CD14-positive monocyte (primary cell): Measurements from ENCODE around the gene COPS9. TPM values are rescaled to one million over a fixed set of nuclear protein-coding genes. Genes with fewer than 3 reads are reported as not detected.

ENCODE experiments used
- DNase-seq, 3 donors: peaks; one replicate each; pipeline ENCODE4 v3.0.0-alpha.2; 2011 to 2022
- H2AFZ ChIP-seq: 2 replicates; pipeline ENCODE4 v1.6.0; 2012; ENCODE audit warnings: mild to moderate bottlenecking, low read depth, low read length, inconsistent platforms; ENCODE audit not compliant: insufficient read depth, poor library complexity, severe bottlenecking
- H3K27ac ChIP-seq, 2 donors: 1 replicate in 1 of 2; 2 replicates in 1 of 2; pipeline ENCODE4 v1.5.1; 2012 to 2013; ENCODE audit warnings: low read length in 2 of 2, control low read depth in 1 of 2, inconsistent platforms in 1 of 2, low read depth in 1 of 2, mild to moderate bottlenecking in 1 of 2
- H3K27me3 ChIP-seq, 2 donors: one replicate each; pipeline versions ENCODE4 v1.6.0 to v1.6.1; 2011 to 2013; ENCODE audit warnings: low read length in 2 of 2; ENCODE audit not compliant: control insufficient read depth in 2 of 2, insufficient read depth in 2 of 2
- H3K36me3 ChIP-seq, 2 donors: replicated peaks in 1 of 2; 1 replicate in 1 of 2; 2 replicates in 1 of 2; pipeline versions ENCODE4 v1.5.1 to v1.6.1; 2012 to 2013; ENCODE audit warnings: low read length in 2 of 2, control low read depth in 1 of 2, inconsistent platforms in 1 of 2, mild to moderate bottlenecking in 1 of 2; ENCODE audit not compliant: insufficient read depth in 2 of 2, control insufficient read depth in 1 of 2
- H3K4me1 ChIP-seq, 2 donors: 1 replicate in 1 of 2; 2 replicates in 1 of 2; pipeline versions ENCODE4 v1.5.1 to v1.6.1; 2012 to 2013; ENCODE audit warnings: low read length in 2 of 2, control low read depth in 1 of 2, inconsistent platforms in 1 of 2, mild to moderate bottlenecking in 1 of 2, moderate library complexity in 1 of 2; ENCODE audit not compliant: insufficient read depth in 2 of 2, control insufficient read depth in 1 of 2
- H3K4me2 ChIP-seq: replicated peaks from 2 replicates; pipeline ENCODE3; 2012; ENCODE audit warnings: low read length, moderate library complexity, mild to moderate bottlenecking; ENCODE audit not compliant: poor library complexity, severe bottlenecking; ENCODE audit errors: extremely low read depth
- H3K4me3 ChIP-seq, 3 experiments: fragments of 200-600 bp in 1 of 3; sonication (generic) in 1 of 3; replicated peaks in 1 of 3; 1 replicate in 2 of 3; 2 replicates in 1 of 3; pipeline ENCODE4 v1.5.1; 2011 to 2013; ENCODE audit warnings: low read length in 3 of 3, mild to moderate bottlenecking in 3 of 3, control low read depth in 2 of 3, low read depth in 2 of 3, inconsistent platforms in 1 of 3, moderate library complexity in 1 of 3
- H3K79me2 ChIP-seq: 2 replicates; pipeline ENCODE4 v1.6.0; 2012; ENCODE audit warnings: mild to moderate bottlenecking, control low read depth, inconsistent platforms, low read length, moderate library complexity; ENCODE audit not compliant: insufficient read depth
- H3K9ac ChIP-seq: 2 replicates; pipeline ENCODE4 v1.6.0; 2017; ENCODE audit warnings: low read length, mild to moderate bottlenecking; ENCODE audit not compliant: insufficient read depth, poor library complexity, severe bottlenecking
- H3K9me3 ChIP-seq, 2 donors: replicated peaks in 1 of 2; 1 replicate in 1 of 2; 2 replicates in 1 of 2; pipeline versions ENCODE4 v1.5.1 to v1.6.1; 2012 to 2013; ENCODE audit warnings: low read length in 2 of 2, control low read depth in 1 of 2; ENCODE audit not compliant: control insufficient read depth in 1 of 2, insufficient read depth in 1 of 2
- H4K20me1 ChIP-seq: 2 replicates; pipeline ENCODE4 v1.6.0; 2012; ENCODE audit warnings: mild to moderate bottlenecking, low read length, control low read depth, moderate library complexity; ENCODE audit not compliant: insufficient read depth
- H3K27ac Mint-ChIP-seq, 7 donors: one replicate each; pipeline ENCODE4 v1.8.0; 2020; ENCODE audit warnings: mild to moderate bottlenecking in 7 of 7, mixed read lengths in 7 of 7, moderate library complexity in 6 of 7, inconsistent platforms in 2 of 7
- H3K27me3 Mint-ChIP-seq, 3 donors: one replicate each; pipeline ENCODE4 v1.8.0; 2021 to 2022; ENCODE audit warnings: low read depth in 3 of 3, mild to moderate bottlenecking in 3 of 3, mixed read lengths in 3 of 3, moderate library complexity in 3 of 3, inconsistent platforms in 1 of 3
- H3K36me3 Mint-ChIP-seq, 2 donors: one replicate each; pipeline ENCODE4 v1.8.0; 2020; ENCODE audit warnings: mixed read lengths in 2 of 2, inconsistent platforms in 1 of 2, mild to moderate bottlenecking in 1 of 2
- H3K4me1 Mint-ChIP-seq: one replicate; pipeline ENCODE4 v1.8.0; 2020; ENCODE audit warnings: mild to moderate bottlenecking, mixed read lengths
- H3K4me3 Mint-ChIP-seq, 2 donors: one replicate each; pipeline ENCODE4 v1.8.0; 2020; ENCODE audit warnings: mild to moderate bottlenecking in 2 of 2, mixed read lengths in 2 of 2, moderate library complexity in 1 of 2
- H3K9me3 Mint-ChIP-seq, 7 donors: one replicate each; pipeline ENCODE4 v1.8.0; 2020 to 2022; ENCODE audit warnings: mixed read lengths in 7 of 7, mild to moderate bottlenecking in 6 of 7, moderate library complexity in 6 of 7, inconsistent platforms in 2 of 7
- WGBS: methylation state at CpG from one replicate; pipeline ENCODE4 v1.1.5; 2013; ENCODE audit warnings: missing lambda C conversion rate; ENCODE audit not compliant: insufficient coverage; 5-methylcytosine and 5-hydroxymethylcytosine counted together
- intact Hi-C, 2 donors: fragments of 100-400 bp; cut with micrococcal nuclease; formaldehyde crosslinking; loops; one replicate each; pipeline versions ENCODE4 v1.15.0 to v1.15.1; 2023
- polyA plus RNA-seq, 3 donors: library from polyadenylated mRNA; depleted of rRNA in 1 of 3; unstranded in 2 of 3; stranded (reverse) in 1 of 3; fragments of 300-500 nt in 2 of 3; fragments of >200 nt in 1 of 3; fragmentation: Illumina TruSeq in 2 of 3; gene quantifications; 1 replicate in 2 of 3; 2 replicates in 1 of 3; pipeline ENCODE4 v1.2.3, GENCODE V29; 2012 to 2021
- TF ChIP-seq, protein P1 (sequence below): fragments of 200-600 bp; IDR thresholded peaks from one replicate; pipeline ENCODE4 v1.8.0; 2022; ENCODE audit warnings: antibody characterized with exemption, mild to moderate bottlenecking

The COPS9 gene
- polyA plus RNA-seq, 3 donors, result 123 to 300 (median 268) TPM

DNA sequence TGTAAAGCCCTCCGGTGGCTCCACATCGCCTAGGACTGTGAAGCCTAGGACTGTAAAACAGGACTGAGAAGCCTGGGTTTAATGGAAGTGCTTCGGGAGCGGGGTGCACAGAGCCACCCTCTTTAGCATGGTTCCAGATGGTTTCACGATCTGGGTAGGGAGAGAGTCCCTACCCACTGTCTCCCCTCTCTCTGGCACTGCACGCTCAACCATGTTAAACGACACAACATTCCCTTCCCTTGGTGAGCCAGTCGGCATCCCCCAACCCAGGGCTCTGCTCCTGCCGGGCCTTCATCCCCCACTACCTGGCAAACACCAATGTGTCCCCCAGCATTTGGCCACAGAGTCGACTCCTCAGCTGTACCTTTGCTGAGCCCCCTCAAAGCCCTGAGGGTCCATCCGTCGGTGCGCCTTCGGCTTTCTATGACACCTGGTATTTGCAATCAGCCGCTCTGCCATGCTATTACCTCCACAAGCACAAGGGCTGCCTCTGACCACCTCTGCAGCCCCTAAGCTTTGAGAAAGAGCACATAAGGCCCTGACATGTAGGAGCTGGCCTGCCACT, 1.1 kb downstream of the COPS9 start:
- Histone ChIP-seq H3K4me3 (peak overlapping the region; percentile 73 to 85 (median 80)), H2AFZ (peak overlapping the region; percentile 96), H3K36me3 (peaks cover 37 to 38% of the 10 kb centered on the region in 2 donors), H4K20me1 (peaks cover 12% of the 10 kb centered on the region), H3K79me2 (peaks cover 18% of the 10 kb centered on the region), H3K4me2 (peak overlapping the region; percentile 84), H3K27me3 (peaks cover 0 to 17% of the 10 kb centered on the region in 2 donors), H3K9me3 (no peaks in the 10 kb centered on the region), H3K9ac (peak overlapping the region; percentile 77), H3K27ac (peak overlapping the region in 1 of 2 donors; percentile 75), H3K4me1 (peaks cover 19 to 22% of the 10 kb centered on the region in 2 donors)
- TF ChIP-seq, protein P1, sequence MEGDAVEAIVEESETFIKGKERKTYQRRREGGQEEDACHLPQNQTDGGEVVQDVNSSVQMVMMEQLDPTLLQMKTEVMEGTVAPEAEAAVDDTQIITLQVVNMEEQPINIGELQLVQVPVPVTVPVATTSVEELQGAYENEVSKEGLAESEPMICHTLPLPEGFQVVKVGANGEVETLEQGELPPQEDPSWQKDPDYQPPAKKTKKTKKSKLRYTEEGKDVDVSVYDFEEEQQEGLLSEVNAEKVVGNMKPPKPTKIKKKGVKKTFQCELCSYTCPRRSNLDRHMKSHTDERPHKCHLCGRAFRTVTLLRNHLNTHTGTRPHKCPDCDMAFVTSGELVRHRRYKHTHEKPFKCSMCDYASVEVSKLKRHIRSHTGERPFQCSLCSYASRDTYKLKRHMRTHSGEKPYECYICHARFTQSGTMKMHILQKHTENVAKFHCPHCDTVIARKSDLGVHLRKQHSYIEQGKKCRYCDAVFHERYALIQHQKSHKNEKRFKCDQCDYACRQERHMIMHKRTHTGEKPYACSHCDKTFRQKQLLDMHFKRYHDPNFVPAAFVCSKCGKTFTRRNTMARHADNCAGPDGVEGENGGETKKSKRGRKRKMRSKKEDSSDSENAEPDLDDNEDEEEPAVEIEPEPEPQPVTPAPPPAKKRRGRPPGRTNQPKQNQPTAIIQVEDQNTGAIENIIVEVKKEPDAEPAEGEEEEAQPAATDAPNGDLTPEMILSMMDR, result no peak
- WGBS, result 97% methylated on average over 14 of the region's 15 CpGs
- peak overlapping the region; percentile 92 to 96 for H3K4me3 Mint-ChIP-seq
- peaks cover 25% of the 10 kb centered on the region for H3K4me1 Mint-ChIP-seq
- intact Hi-C loops, result no loop called here
- peaks cover 37 to 41% of the 10 kb centered on the region in 2 donors for H3K36me3 Mint-ChIP-seq
- H3K9me3 Mint-ChIP-seq, result peaks cover 0 to 4% (median 0%) of the 10 kb centered on the region in 7 donors
- no peak for DNase-seq
- H3K27ac Mint-ChIP-seq, result peak overlapping the region in 3 of 7 donors; percentile 65 to 84 (median 81)
- H3K27me3 Mint-ChIP-seq, result peaks cover 6 to 22% (median 9%) of the 10 kb centered on the region in 3 donors

DNA sequence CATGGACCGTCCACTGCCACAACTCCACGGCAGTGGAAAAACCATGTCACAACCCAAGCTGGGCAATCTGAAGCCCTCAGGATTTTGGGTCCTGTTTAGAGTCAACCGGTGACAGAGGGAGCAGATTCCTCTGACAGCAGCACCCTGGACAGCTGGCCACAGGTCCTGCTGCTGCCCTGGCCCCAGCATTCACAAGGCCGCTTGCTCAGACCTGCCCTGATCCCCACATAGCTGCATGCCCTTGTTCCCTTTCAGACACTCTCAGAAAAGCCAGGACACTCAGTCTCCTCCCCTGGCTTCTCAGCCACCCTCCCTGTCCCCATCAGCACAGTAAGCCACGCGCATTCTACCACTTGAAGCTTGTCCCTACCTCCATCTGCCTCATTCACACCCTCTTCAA, 1.6 kb downstream of the COPS9 start:
- Histone ChIP-seq H3K9me3 (no peaks in the 10 kb centered on the region), H3K79me2 (peaks cover 18% of the 10 kb centered on the region), H3K27ac (no peak overlapping the region), H2AFZ (no peak overlapping the region), H3K27me3 (peaks cover 0 to 17% of the 10 kb centered on the region in 2 donors), H4K20me1 (peaks cover 12% of the 10 kb centered on the region), H3K4me2 (no peak overlapping the region), H3K9ac (no peak overlapping the region), H3K4me1 (peaks cover 19 to 22% of the 10 kb centered on the region in 2 donors), H3K36me3 (peaks cover 42 to 44% of the 10 kb centered on the region in 2 donors), H3K4me3 (no peak overlapping the region)
- WGBS, result 96% methylated on average over 6 of the region's 6 CpGs
- peak overlapping the region in 2 of 7 donors; percentile 65 to 80 for H3K27ac Mint-ChIP-seq
- no peak overlapping the region for H3K4me3 Mint-ChIP-seq
- TF ChIP-seq, protein P1, result no peak
- H3K9me3 Mint-ChIP-seq, result peaks cover 0 to 4% (median 0%) of the 10 kb centered on the region in 7 donors
- H3K4me1 Mint-ChIP-seq, result peaks cover 25% of the 10 kb centered on the region
- no peak for DNase-seq
- peaks cover 43 to 47% of the 10 kb centered on the region in 2 donors for H3K36me3 Mint-ChIP-seq
- intact Hi-C loops, result no loop called here
- H3K27me3 Mint-ChIP-seq, result peaks cover 6 to 22% (median 9%) of the 10 kb centered on the region in 3 donors
